Keratinocyte (primary cell): Measurements from ENCODE around the gene VIPR2.

Experiments
- CTCF ChIP-seq, 3 experiments: IDR thresholded peaks in 1 of 3; conservative IDR thresholded peaks in 1 of 3; optimal IDR thresholded peaks in 1 of 3; 2 replicates in 2 of 3; 3 replicates in 1 of 3; pipeline versions ENCODE3 to v1.5.1; 2011; ENCODE audit warnings: low read length in 3 of 3, mild to moderate bottlenecking in 3 of 3, moderate library complexity in 2 of 3, control low read depth in 1 of 3, inconsistent platforms in 1 of 3; ENCODE audit not compliant: insufficient read depth in 2 of 3; ENCODE audit errors: extremely low read depth in 1 of 3
- EZH2 ChIP-seq: IDR thresholded peaks from one replicate; pipeline ENCODE4 v1.6.1; 2012; ENCODE audit warnings: inconsistent platforms, mild to moderate bottlenecking, low read length, moderate library complexity

- TF ChIP-seq CTCF (optimal IDR thresholded peaks at IDR 0.05 in 1 of 3, IDR thresholded peaks at IDR 0.05 in 1 of 3, conservative IDR thresholded peaks at IDR 0.05 in 1 of 3; ENCODE audit: extremely low read depth in 1 of 3, insufficient read depth in 2 of 3, low read length in 3 of 3) (no peak), EZH2 (no peak)
Observed at GRCh38 chr7:159146084-159146858, 1.6 kb upstream of the VIPR2 start.
